Activated CD8-positive, alpha-beta T cell treated with anti-CD3 and anti-CD28 coated beads, Interleukin-2, amount 10 ng/mL, durations not matched to agents 7 days and 5 days (primary cell): Measurements from ENCODE around the gene ST3GAL6. TPM values are rescaled to one million over a fixed set of nuclear protein-coding genes. Genes with fewer than 3 reads are reported as not detected.
A peak's percentile ranks its signal among the peaks of the same experiment; 100 is the strongest.

ENCODE experiments used
- ATAC-seq: fragments of 150-1000 bp; cut with Tn5 transposase; one replicate; pipeline ENCODE4 v1.10.0; 2021; ENCODE audit warnings: moderate library complexity
- CTCF ChIA-PET: fragments of 350-600 bp; sonication (Branson Sonifier 250); formaldehyde crosslinking; loops from one replicate; lab custom pipeline; 2021; ENCODE audit warnings: antibody characterized with exemption; lab: Charles Lee
- POLR2A ChIA-PET: fragments of 350-600 bp; sonication (Branson Sonifier 250); formaldehyde crosslinking; loops from one replicate; lab custom pipeline; 2021; ENCODE audit warnings: antibody characterized with exemption; lab: Charles Lee
- DNase-seq: peaks from one replicate; pipeline ENCODE4 v3.0.0-alpha.2; 2020
- H3K27ac Mint-ChIP-seq: one replicate; pipeline ENCODE4 v1.8.0; 2021; ENCODE audit warnings: mild to moderate bottlenecking, mixed read lengths
- H3K27me3 Mint-ChIP-seq: one replicate; pipeline ENCODE4 v1.8.0; 2021; ENCODE audit warnings: low read depth, mixed read lengths
- H3K36me3 Mint-ChIP-seq: one replicate; pipeline ENCODE4 v1.8.0; 2021; ENCODE audit warnings: low read depth, mixed read lengths
- H3K4me1 Mint-ChIP-seq: one replicate; pipeline ENCODE4 v1.8.0; 2021; ENCODE audit warnings: low read depth, mixed read lengths
- H3K4me3 Mint-ChIP-seq: one replicate; pipeline ENCODE4 v1.8.0; 2021; ENCODE audit warnings: mild to moderate bottlenecking, mixed read lengths
- H3K9me3 Mint-ChIP-seq: one replicate; pipeline ENCODE4 v1.8.0; 2022; ENCODE audit warnings: mixed read lengths; ENCODE audit not compliant: insufficient read depth
- total RNA-seq, 2 experiments: library from RNA; stranded (reverse); gene quantifications; one replicate each; pipeline ENCODE4 v1.2.3, GENCODE V29; 2021

ST3GAL6 gene
- total RNA-seq, 2 experiments from 2014 or later: not detected

DNA sequence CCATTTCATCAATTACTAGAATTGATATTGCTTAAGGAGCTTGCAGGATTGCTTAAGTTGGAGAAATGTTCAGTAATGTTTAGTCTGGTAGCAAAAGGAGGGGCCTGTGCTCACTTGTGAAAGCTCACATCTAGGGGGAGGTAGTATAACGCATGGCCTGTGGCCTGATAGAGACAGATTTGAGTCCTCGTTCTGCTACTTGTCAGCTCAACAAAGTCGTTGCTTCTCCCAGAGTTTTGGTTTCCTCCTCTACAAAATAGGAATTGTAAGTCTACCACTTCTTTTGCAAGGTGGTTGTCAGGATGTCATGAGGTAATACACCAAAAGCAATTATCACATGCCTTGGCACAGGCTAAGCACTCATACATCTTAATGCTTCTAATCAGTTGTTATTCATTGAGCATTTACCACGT, 1.3 kb downstream of the ST3GAL6 start:
- Mint-ChIP-seq H3K4me1 (peaks cover 3% of the 10 kb centered on the region), H3K27ac (no peak overlapping the region), H3K4me3 (no peak overlapping the region), H3K27me3 (peaks cover 15% of the 10 kb centered on the region), H3K9me3 (no peaks in the 10 kb centered on the region), H3K36me3 (no peaks in the 10 kb centered on the region)
- CTCF ChIA-PET: no interaction called here
- no peak for DNase-seq
- POLR2A ChIA-PET: no interaction called here
- no peak for ATAC-seq

DNA sequence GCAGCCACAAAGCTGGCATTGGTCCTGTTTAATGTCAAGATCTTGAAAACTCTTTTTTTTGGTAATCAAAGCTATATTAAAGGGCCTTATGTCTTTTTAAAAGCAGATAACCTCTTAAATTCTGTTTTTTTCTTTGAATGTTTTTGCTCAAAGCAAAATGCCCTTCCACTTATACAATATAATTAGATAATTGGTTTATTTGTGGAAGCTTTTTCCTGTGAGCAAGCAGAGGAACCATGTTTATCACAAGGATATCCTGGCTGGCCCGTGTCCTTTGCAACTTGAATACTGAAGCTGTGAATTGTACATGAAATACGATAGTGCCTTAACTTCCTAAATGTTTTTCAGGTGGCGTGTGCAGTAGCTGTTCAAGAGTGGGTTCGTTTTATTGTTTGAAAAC, 2.6 kb downstream of the ST3GAL6 start:
- no peak overlapping the region for H3K4me3 Mint-ChIP-seq
- ChIA-PET POLR2A (no interaction called here), CTCF (no interaction called here)
- no peak overlapping the region for H3K27ac Mint-ChIP-seq
- no peaks in the 10 kb centered on the region for H3K9me3 Mint-ChIP-seq
- no peaks in the 10 kb centered on the region for H3K36me3 Mint-ChIP-seq
- H3K4me1 Mint-ChIP-seq: peaks cover 10% of the 10 kb centered on the region
- peaks cover 14% of the 10 kb centered on the region for H3K27me3 Mint-ChIP-seq
- DNase-seq: no peak
- no peak for ATAC-seq

DNA sequence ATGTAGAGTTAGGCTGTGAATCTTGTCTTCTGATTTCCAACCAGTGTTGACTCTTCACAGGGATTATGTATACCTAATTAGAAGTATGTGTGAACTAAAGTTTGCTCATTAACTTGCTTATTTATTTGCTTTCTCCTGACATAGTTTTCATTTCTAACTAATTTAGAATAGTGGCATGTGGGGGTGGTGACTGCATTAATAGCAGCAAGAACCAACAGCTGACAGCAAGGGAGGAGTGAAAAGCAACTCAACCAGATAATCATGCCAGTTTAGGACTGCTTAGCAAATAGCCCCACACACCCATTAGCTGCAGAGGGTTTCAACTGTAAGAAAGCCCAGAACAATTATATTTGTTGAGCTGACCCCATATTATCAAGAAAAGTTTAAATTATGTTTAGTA, 3.8 kb downstream of the ST3GAL6 start:
- ATAC-seq: no peak
- no peak overlapping the region for H3K27ac Mint-ChIP-seq
- H3K4me1 Mint-ChIP-seq: peaks cover 10% of the 10 kb centered on the region
- H3K9me3 Mint-ChIP-seq: no peaks in the 10 kb centered on the region
- ChIA-PET CTCF (no interaction called here), POLR2A (no interaction called here)
- no peak overlapping the region for H3K4me3 Mint-ChIP-seq
- DNase-seq: no peak
- H3K36me3 Mint-ChIP-seq: no peaks in the 10 kb centered on the region
- H3K27me3 Mint-ChIP-seq: peaks cover 14% of the 10 kb centered on the region

DNA sequence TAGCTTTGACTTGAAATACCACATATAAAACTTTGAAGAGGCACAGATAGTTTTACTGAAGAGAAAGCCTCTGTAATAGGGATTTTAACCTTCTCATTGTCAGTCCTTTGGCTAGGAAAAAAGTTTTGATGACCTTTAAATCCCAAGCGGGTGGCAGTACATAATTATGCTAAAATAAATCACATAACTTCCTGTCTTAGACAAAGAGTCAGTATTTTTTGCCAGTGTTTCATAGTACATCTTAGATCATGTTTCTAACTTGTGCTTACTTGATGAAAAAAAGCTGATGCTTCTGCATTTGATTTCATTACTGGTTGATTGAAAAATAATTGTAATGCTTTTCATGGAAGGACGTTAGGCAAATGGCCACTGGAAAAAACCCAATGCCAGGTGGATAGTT, 5.8 kb downstream of the ST3GAL6 start:
- H3K27ac Mint-ChIP-seq: no peak overlapping the region
- H3K4me3 Mint-ChIP-seq: no peak overlapping the region
- peaks cover 11% of the 10 kb centered on the region for H3K27me3 Mint-ChIP-seq
- no peak for DNase-seq
- H3K4me1 Mint-ChIP-seq: peaks cover 10% of the 10 kb centered on the region
- CTCF ChIA-PET: no interaction called here
- POLR2A ChIA-PET: no interaction called here
- H3K9me3 Mint-ChIP-seq: no peaks in the 10 kb centered on the region
- no peak for ATAC-seq
- H3K36me3 Mint-ChIP-seq: no peaks in the 10 kb centered on the region

DNA sequence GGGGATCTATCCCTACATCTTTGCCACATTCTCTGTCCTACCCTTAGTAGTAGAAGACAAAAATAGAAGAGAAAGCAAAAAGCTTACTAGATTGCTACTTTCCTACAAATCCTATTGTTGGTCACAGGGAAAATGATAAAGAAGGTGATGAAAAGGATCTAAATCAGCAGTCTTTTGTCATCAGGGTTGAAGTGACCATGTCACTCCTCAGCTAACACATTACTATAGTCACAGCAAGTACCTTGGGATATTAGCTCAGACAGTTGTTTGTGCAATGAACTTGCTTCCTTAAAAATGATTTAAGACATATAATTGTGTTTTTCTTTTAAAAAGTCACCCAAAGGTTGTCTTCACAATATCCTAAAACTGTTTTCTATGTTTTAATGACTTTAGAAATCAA, 6.3 kb downstream of the ST3GAL6 start:
- H3K36me3 Mint-ChIP-seq: no peaks in the 10 kb centered on the region
- DNase-seq (no peak), ATAC-seq (no peak)
- H3K9me3 Mint-ChIP-seq: no peaks in the 10 kb centered on the region
- no peak overlapping the region for H3K4me3 Mint-ChIP-seq
- peaks cover 10% of the 10 kb centered on the region for H3K4me1 Mint-ChIP-seq
- peaks cover 13% of the 10 kb centered on the region for H3K27me3 Mint-ChIP-seq
- ChIA-PET POLR2A (no interaction called here), CTCF (no interaction called here)
- no peak overlapping the region for H3K27ac Mint-ChIP-seq

DNA sequence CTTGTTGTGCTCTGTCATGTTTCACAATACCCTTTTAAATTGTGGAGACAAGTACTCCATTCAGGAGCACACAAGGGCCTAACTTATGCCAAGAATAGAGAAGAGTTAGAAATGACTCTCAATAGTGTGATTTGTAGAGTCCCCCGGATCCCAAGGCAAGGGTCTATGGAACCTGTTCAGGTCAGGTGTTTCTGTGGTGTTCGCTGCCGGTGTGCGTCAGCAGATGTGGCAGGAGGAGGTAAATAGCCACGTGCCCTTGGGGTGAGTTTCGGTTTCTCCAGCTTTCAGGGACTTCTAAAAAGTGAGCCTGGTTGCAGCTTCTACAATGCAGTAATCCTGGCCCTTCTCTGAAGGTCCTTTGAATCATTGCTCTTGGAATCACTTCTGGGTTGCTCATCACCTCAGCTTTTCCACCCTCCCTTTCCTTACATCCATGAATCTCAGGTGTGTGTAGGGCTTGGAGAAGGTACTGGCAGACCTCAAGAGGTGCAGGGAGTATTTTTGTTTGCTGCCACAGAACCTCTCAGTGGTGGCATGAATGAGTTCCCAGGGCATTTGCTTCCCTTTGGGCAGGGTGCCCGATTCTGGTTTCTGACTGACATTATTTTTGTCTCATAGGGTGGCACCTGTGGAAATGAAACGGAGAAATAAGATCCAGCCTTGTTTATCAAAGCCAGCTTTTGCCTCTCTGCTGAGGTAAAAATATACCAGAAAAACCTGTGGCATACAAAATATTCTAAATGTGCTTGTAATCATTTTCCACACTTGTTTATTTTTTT, 7.3 kb downstream of the ST3GAL6 start:
- peak overlapping the region; percentile 21 for H3K27ac Mint-ChIP-seq
- peaks cover 10% of the 10 kb centered on the region for H3K4me1 Mint-ChIP-seq
- peaks cover 13% of the 10 kb centered on the region for H3K27me3 Mint-ChIP-seq
- H3K4me3 Mint-ChIP-seq: no peak overlapping the region
- CTCF ChIA-PET: no interaction called here
- POLR2A ChIA-PET: no interaction called here
- peak; percentile 49 for DNase-seq
- no peaks in the 10 kb centered on the region for H3K9me3 Mint-ChIP-seq
- ATAC-seq: peak; percentile 77
- H3K36me3 Mint-ChIP-seq: no peaks in the 10 kb centered on the region

DNA sequence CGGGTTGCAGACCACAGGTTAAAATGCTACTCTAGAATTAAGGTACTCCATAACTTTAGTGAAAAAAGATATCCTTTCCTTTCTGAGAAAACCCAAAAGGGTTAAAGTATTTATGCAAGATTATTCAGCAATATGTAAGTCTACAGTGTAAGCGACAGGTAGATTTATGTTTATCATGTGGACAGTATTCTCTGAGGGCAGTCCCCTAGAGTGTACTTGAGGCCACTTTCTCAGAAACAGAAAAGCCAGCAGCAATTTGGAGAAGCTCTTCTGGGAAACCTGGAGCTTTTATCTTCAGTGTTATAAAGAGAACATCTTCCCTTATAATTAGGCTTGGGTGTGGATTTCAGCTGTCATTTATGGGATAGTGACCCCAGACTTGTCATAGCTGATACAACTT, 8.9 kb downstream of the ST3GAL6 start:
- ChIA-PET POLR2A (no interaction called here), CTCF (interaction anchor here (1.6 kb wide), 1 partner anchor 17 kb away, joined by 3 read pairs; no protein-coding TSS in a partner anchor)
- Mint-ChIP-seq H3K4me3 (no peak overlapping the region), H3K4me1 (peaks cover 10% of the 10 kb centered on the region), H3K27ac (no peak overlapping the region), H3K9me3 (no peaks in the 10 kb centered on the region), H3K36me3 (no peaks in the 10 kb centered on the region), H3K27me3 (peaks cover 12% of the 10 kb centered on the region)
- DNase-seq (no peak), ATAC-seq (no peak)

DNA sequence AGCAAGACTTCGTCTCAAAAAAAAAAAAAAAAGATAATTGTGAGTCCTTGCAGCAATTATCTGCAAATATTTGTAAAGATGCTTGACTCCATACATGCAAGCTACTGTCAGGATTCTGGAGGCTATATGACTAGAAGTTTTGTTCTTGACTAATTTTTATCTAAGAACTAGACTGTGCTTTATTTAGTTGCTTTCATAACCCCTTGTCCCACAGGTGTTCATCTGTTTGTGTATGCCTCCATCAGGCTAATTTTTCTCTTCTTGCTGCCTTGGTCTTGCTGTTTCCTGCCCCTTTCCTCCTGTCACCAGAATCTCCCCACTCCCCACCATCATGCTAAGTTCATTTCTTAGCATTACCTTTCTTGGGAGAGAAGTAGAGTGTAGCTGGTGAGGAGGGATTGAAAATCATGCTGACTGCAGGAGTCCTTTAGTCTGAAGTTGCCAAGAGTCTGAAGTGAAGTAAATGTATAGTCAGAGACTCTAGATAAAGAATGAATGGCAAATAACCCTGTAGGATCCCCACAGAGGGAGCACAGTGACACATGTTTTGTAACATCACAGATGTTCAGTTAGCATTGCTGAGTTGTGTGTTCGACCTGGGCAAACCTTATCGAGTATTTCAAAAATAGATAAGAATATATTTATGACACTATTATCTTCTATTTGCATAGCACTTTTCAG, 12.5 kb downstream of the ST3GAL6 start:
- H3K27ac Mint-ChIP-seq: no peak overlapping the region
- peaks cover 11% of the 10 kb centered on the region for H3K27me3 Mint-ChIP-seq
- ChIA-PET POLR2A (interaction anchor here (0.6 kb wide), 1 partner anchor 401 kb away, joined by 3 read pairs; no protein-coding TSS in a partner anchor), CTCF (no interaction called here)
- peaks cover 5% of the 10 kb centered on the region for H3K4me1 Mint-ChIP-seq
- no peak overlapping the region for H3K4me3 Mint-ChIP-seq
- H3K36me3 Mint-ChIP-seq: no peaks in the 10 kb centered on the region
- ATAC-seq (no peak), DNase-seq (no peak)
- H3K9me3 Mint-ChIP-seq: no peaks in the 10 kb centered on the region

DNA sequence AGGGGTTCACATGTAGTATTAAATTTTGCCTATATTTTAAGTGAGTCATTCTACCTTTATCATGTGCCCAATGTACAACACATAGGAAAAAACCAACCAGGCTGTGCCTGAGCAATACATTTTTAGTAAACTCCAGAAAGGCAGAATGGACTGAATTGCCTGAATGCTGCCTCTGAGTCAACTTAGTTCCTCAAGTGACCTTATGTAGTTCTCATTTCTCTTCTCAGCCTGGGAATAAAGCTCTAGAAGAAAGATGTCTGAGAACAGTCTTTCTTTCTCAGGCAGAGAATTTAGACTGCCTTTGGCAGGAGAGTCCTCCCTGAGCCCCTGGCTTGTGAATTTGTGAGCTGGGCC, 13.0 kb downstream of the ST3GAL6 start:
- ChIA-PET POLR2A (no interaction called here), CTCF (no interaction called here)
- no peak for DNase-seq
- no peaks in the 10 kb centered on the region for H3K36me3 Mint-ChIP-seq
- no peak overlapping the region for H3K4me3 Mint-ChIP-seq
- no peak overlapping the region for H3K27ac Mint-ChIP-seq
- no peaks in the 10 kb centered on the region for H3K9me3 Mint-ChIP-seq
- H3K4me1 Mint-ChIP-seq: peaks cover 2% of the 10 kb centered on the region
- peaks cover 11% of the 10 kb centered on the region for H3K27me3 Mint-ChIP-seq
- no peak for ATAC-seq

DNA sequence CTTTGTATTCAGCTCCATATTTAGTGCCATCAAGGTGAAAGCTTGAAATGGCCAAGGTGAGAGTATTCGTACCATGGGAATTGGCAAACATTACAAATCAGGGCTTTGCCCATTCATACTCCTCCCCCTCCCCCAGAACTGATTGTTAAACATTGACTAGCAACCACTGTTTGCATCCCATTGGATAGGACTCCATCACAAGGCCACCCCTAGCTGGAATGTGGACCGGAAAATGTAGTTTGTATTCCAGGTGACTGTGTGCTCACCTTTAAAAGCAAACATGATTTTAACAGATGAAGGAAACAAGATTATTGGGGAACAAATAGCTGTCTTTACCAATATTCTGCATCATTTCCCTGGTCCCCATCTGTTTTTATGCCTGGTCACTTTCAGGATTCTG, 14.1 kb downstream of the ST3GAL6 start:
- ATAC-seq: no peak
- H3K9me3 Mint-ChIP-seq: no peaks in the 10 kb centered on the region
- POLR2A ChIA-PET: no interaction called here
- DNase-seq: no peak
- no peak overlapping the region for H3K4me3 Mint-ChIP-seq
- H3K27me3 Mint-ChIP-seq: peaks cover 11% of the 10 kb centered on the region
- H3K27ac Mint-ChIP-seq: no peak overlapping the region
- CTCF ChIA-PET: interaction anchor here (1.7 kb wide), 1 partner anchor 175 kb away, joined by 3 read pairs; no protein-coding TSS in a partner anchor
- H3K36me3 Mint-ChIP-seq: no peaks in the 10 kb centered on the region
- H3K4me1 Mint-ChIP-seq: peaks cover 2% of the 10 kb centered on the region

DNA sequence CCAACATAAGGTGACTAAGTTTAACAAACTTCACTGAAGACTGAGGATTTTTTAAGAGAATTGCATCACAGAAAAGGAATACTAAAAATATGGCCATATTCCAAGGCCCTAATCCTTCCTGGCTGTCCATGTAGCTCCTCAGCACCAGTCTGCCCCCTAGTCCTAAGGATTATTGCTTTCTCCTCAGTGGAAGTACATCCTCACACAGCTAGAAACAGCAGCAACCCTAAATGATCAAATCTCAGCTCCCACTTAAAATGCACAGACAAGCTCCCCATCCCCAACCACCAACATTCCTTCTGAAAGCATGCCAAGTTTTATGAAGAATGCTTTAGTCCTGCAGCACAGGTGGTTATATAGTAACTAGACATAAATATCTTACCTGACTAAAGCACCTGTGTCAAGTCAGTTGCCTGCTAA, 14.7 kb downstream of the ST3GAL6 start:
- Mint-ChIP-seq H3K27me3 (peaks cover 11% of the 10 kb centered on the region), H3K27ac (no peak overlapping the region), H3K36me3 (no peaks in the 10 kb centered on the region), H3K4me1 (peaks cover 2% of the 10 kb centered on the region), H3K9me3 (no peaks in the 10 kb centered on the region), H3K4me3 (no peak overlapping the region)
- CTCF ChIA-PET: interaction anchor here (1.7 kb wide), 1 partner anchor 175 kb away, joined by 3 read pairs; no protein-coding TSS in a partner anchor
- no peak for ATAC-seq
- DNase-seq: no peak
- POLR2A ChIA-PET: no interaction called here

DNA sequence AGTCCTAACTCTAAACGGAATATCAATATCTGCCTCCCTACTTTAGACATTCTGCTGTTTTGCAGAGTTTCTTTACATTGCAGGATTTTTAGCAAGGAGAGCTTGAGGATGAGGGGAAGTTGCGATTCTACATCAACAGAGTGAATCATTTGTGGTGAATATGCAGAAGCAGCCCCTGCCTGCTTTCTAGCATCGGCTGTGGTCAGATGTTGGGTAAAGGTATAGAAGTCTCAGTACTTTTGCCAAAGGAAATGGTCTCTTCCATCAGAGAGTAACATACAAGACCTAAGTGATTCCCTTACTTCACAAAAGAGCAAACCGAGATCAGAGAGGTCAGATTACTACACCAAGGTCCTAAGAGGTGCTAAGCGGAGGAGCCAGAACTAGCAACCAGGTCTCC, 15.2 kb downstream of the ST3GAL6 start:
- no peak for DNase-seq
- peaks cover 11% of the 10 kb centered on the region for H3K27me3 Mint-ChIP-seq
- no peaks in the 10 kb centered on the region for H3K36me3 Mint-ChIP-seq
- H3K9me3 Mint-ChIP-seq: no peaks in the 10 kb centered on the region
- CTCF ChIA-PET: interaction anchor here (1.7 kb wide), 1 partner anchor 176 kb away, joined by 3 read pairs; no protein-coding TSS in a partner anchor
- POLR2A ChIA-PET: no interaction called here
- ATAC-seq: peak; percentile 27
- no peak overlapping the region for H3K27ac Mint-ChIP-seq
- H3K4me1 Mint-ChIP-seq: peaks cover 2% of the 10 kb centered on the region
- no peak overlapping the region for H3K4me3 Mint-ChIP-seq
